ENCODE measurements around the gene GLYR1. TPM values are rescaled to one million over a fixed set of nuclear protein-coding genes. Genes with fewer than 3 reads are reported as not detected.

GLYR1 gene
- total and polyA plus RNA-seq, 2 of the 4 experiments (the other 2 are of a cell fraction), result 26.0 to 54.2 TPM

GRCh38 chr16:4772351-4772750 is 74.7 kb downstream of the GLYR1 start:
- Histone ChIP-seq H3K4me2 (ENCODE audit: low read depth, low read length) (no peak overlapping the region), H3K9ac (ENCODE audit: low read depth, low read length) (no peak overlapping the region), H3K79me1 (ENCODE audit: low read depth in 1 of 2, low read length in 2 of 2) (peaks cover 0 to 6% of the 10 kb centered on the region in 2 experiments; a peak in 2 of 4 replicates), H3K36me3 (ENCODE audit: control insufficient read depth, insufficient read depth, low read length) (no peaks in the 10 kb centered on the region), H3K4ac (ENCODE audit: low read depth, low read length) (no peak overlapping the region), H2AFZ (replicated peaks; ENCODE audit: low read length, poor library complexity) (no peak overlapping the region), H3K9me3 (ENCODE audit: control insufficient read depth, insufficient read depth, low read length) (no peaks in the 10 kb centered on the region), H4K91ac (ENCODE audit: insufficient read depth, low read depth, low read length) (no peak overlapping the region), H4K5ac (ENCODE audit: low read depth, low read length) (no peak overlapping the region), H2BK5ac (ENCODE audit: low read depth, low read length, poor library complexity, severe bottlenecking) (no peak overlapping the region), H3K4me3 (ENCODE audit: insufficient read depth, low read depth, low read length) (no peak overlapping the region), H2BK15ac (ENCODE audit: low read depth, low read length) (no peak overlapping the region), H2AK9ac (replicated peaks; ENCODE audit: low read depth, low read length, poor library complexity) (no peak overlapping the region), H3K23ac (ENCODE audit: low read depth, low read length) (no peak overlapping the region), H4K20me1 (ENCODE audit: insufficient read depth, low read length) (no peaks in the 10 kb centered on the region), H3K18ac (ENCODE audit: low read depth, low read length) (no peak overlapping the region), H4K8ac (ENCODE audit: low read depth in 2 of 2, low read length in 2 of 2) (no peak overlapping the region), H3K56ac (ENCODE audit: extremely low read depth, insufficient read depth, low read length) (no peak overlapping the region), H3K9me1 (ENCODE audit: insufficient read depth, low read length) (peaks cover 6% of the 10 kb centered on the region), H2BK120ac (ENCODE audit: low read depth, low read length) (no peak overlapping the region), H3K27me3 (ENCODE audit: control insufficient read depth, insufficient read depth, low read length) (0 out of 2 replicates have a peak, but pooled peaks cover 2% of the 10 kb centered on the region), H2AK5ac (ENCODE audit: low read depth, low read length) (no peak overlapping the region), H3K27ac (ENCODE audit: insufficient read depth, low read length) (no peak overlapping the region), H2BK20ac (ENCODE audit: low read depth, low read length) (no peak overlapping the region), H3K14ac (replicated peaks; ENCODE audit: low read depth, low read length) (no peak overlapping the region), H3K4me1 (ENCODE audit: control insufficient read depth, insufficient read depth, low read length) (peaks cover 2% of the 10 kb centered on the region; the same call in 1 of the 2 replicates)
- intact Hi-C loops (cut with micrococcal nuclease) (no loop called here), dilution Hi-C loops (cut with HindIII; ENCODE audit: low sequenced_read_pairs, unreplicated experiment) (no loop called here), in situ Hi-C loops (cut with MboI; ENCODE audit: low sequenced_read_pairs) (no loop called here)
- no TSS peak for BruUV-seq (replicated peaks)
- WGBS, 2 experiments (ENCODE audit: extremely low coverage in 2 of 2, insufficient read length in 1 of 2), result no CpG with 5 or more reads among the region's 5 CpGs
- ChIA-PET CTCF (no interaction called here), POLR2A (ENCODE audit: unreplicated experiment) (interaction anchor here (0.6 kb wide), 1 partner anchor 1300 kb away, joined by 3 read pairs; no protein-coding TSS in a partner anchor)
- no peak for DNase-seq
- TF ChIP-seq RCOR1 (IDR thresholded peaks at IDR 0.05; ENCODE audit: insufficient replicate concordance, low read length), result no peak
- no peak for TF ChIP-seq RFX5 (IDR thresholded peaks at IDR 0.05; ENCODE audit: low read depth, low read length)
- TF ChIP-seq NFE2L2 (IDR thresholded peaks at IDR 0.05; ENCODE audit: low read depth, low read length), result no peak
- no peak for TF ChIP-seq BHLHE40 (IDR thresholded peaks at IDR 0.05; ENCODE audit: low read depth, low read length)
- TF ChIP-seq, protein P1, sequence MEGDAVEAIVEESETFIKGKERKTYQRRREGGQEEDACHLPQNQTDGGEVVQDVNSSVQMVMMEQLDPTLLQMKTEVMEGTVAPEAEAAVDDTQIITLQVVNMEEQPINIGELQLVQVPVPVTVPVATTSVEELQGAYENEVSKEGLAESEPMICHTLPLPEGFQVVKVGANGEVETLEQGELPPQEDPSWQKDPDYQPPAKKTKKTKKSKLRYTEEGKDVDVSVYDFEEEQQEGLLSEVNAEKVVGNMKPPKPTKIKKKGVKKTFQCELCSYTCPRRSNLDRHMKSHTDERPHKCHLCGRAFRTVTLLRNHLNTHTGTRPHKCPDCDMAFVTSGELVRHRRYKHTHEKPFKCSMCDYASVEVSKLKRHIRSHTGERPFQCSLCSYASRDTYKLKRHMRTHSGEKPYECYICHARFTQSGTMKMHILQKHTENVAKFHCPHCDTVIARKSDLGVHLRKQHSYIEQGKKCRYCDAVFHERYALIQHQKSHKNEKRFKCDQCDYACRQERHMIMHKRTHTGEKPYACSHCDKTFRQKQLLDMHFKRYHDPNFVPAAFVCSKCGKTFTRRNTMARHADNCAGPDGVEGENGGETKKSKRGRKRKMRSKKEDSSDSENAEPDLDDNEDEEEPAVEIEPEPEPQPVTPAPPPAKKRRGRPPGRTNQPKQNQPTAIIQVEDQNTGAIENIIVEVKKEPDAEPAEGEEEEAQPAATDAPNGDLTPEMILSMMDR (conservative IDR thresholded peaks at IDR 0.05; ENCODE audit: low read depth, low read length), result no peak
- TF ChIP-seq POLR2A (IDR thresholded peaks at IDR 0.05; ENCODE audit: low read depth, low read length), result no peak
- TF ChIP-seq FOS (IDR thresholded peaks at IDR 0.05; ENCODE audit: low read depth, low read length), result no peak
- TF ChIP-seq MAZ (IDR thresholded peaks at IDR 0.05; ENCODE audit: borderline replicate concordance, low read depth, low read length), result no peak
- no peak for TF ChIP-seq CEBPB (IDR thresholded peaks at IDR 0.05; ENCODE audit: low read depth, low read length)
- no peak for TF ChIP-seq RAD21 (IDR thresholded peaks at IDR 0.05; ENCODE audit: low read length)
- TF ChIP-seq CHD1 (IDR thresholded peaks at IDR 0.05; ENCODE audit: low read depth, low read length), result no peak
- TF ChIP-seq SMC3 (IDR thresholded peaks at IDR 0.05; ENCODE audit: low read depth, low read length), result no peak
- no peak for TF ChIP-seq MXI1 (IDR thresholded peaks at IDR 0.05; ENCODE audit: borderline replicate concordance, low read depth, low read length)
- no peak for TF ChIP-seq USF2 (IDR thresholded peaks at IDR 0.05; ENCODE audit: low read depth, low read length)
- no peak for TF ChIP-seq MAFK (IDR thresholded peaks at IDR 0.05; ENCODE audit: low read depth, low read length)
- TF ChIP-seq ELK1 (IDR thresholded peaks at IDR 0.05; ENCODE audit: borderline replicate concordance, low read depth, low read length), result no peak
- no peak for ATAC-seq (ENCODE audit: low read depth)
